Measurements from ENCODE around the gene SLC12A2. TPM values are rescaled to one million over a fixed set of nuclear protein-coding genes. Genes with fewer than 3 reads are reported as not detected.

SLC12A2 gene
- total and polyA plus RNA-seq, 2 donors from 2014 or later: 3.8 to 21.0 TPM

GRCh38 chr5:128174951-128175350 lies 91.4 kb downstream of the SLC12A2 start:
- Histone ChIP-seq H3K4me1 (ENCODE audit: control insufficient read depth in 2 of 3, insufficient read depth in 2 of 3, low read depth in 1 of 3, low read length in 3 of 3) (no peaks in the 10 kb centered on the region), H3K27me3 (ENCODE audit: control insufficient read depth, insufficient read depth, low read length) (no peaks in the 10 kb centered on the region), H3K9me3 (ENCODE audit: control insufficient read depth in 2 of 3, insufficient read depth in 1 of 3, low read length in 3 of 3) (no peaks in the 10 kb centered on the region), H3K27ac (ENCODE audit: low read depth in 2 of 2, low read length in 2 of 2) (no peak overlapping the region), H3K9ac (ENCODE audit: low read length in 3 of 3) (no peak overlapping the region), H3K4me3 (ENCODE audit: low read length in 3 of 3) (no peak overlapping the region), H3K36me3 (ENCODE audit: control insufficient read depth in 2 of 3, insufficient read depth in 3 of 3, low read length in 3 of 3) (peaks cover 0 to 4% (median 2%) of the 10 kb centered on the region in 3 donors)
- TF ChIP-seq CTCF (IDR thresholded peaks at IDR 0.05; ENCODE audit: borderline replicate concordance, extremely low read depth, insufficient read depth): no peak
- FAIRE-seq (no peak), DNase-seq (no peak)
- intact Hi-C loops (cut with DNase I): no loop called here

- H3K4me3 ChIP-seq (ENCODE audit: low read length in 3 of 3): no peak overlapping the region
- H3K36me3 ChIP-seq (ENCODE audit: control insufficient read depth in 2 of 3, insufficient read depth in 3 of 3, low read length in 3 of 3): no peaks in the 10 kb centered on the region
- no peak overlapping the region for H3K27ac ChIP-seq (ENCODE audit: low read depth in 2 of 2, low read length in 2 of 2)
- no peak overlapping the region for H3K9ac ChIP-seq (ENCODE audit: low read length in 3 of 3)
- H3K27me3 ChIP-seq (ENCODE audit: control insufficient read depth, insufficient read depth, low read length): no peaks in the 10 kb centered on the region
- H3K9me3 ChIP-seq (ENCODE audit: control insufficient read depth in 2 of 3, insufficient read depth in 1 of 3, low read length in 3 of 3): no peaks in the 10 kb centered on the region
- no peak for TF ChIP-seq CTCF (IDR thresholded peaks at IDR 0.05; ENCODE audit: borderline replicate concordance, extremely low read depth, insufficient read depth)
- intact Hi-C loops (cut with DNase I): no loop called here
- DNase-seq (no peak), FAIRE-seq (no peak)
- no peaks in the 10 kb centered on the region for H3K4me1 ChIP-seq (ENCODE audit: control insufficient read depth in 2 of 3, insufficient read depth in 2 of 3, low read depth in 1 of 3, low read length in 3 of 3)
Measured at GRCh38 chr5:128192368-128192767, 108.8 kb downstream of the SLC12A2 start.

DNA sequence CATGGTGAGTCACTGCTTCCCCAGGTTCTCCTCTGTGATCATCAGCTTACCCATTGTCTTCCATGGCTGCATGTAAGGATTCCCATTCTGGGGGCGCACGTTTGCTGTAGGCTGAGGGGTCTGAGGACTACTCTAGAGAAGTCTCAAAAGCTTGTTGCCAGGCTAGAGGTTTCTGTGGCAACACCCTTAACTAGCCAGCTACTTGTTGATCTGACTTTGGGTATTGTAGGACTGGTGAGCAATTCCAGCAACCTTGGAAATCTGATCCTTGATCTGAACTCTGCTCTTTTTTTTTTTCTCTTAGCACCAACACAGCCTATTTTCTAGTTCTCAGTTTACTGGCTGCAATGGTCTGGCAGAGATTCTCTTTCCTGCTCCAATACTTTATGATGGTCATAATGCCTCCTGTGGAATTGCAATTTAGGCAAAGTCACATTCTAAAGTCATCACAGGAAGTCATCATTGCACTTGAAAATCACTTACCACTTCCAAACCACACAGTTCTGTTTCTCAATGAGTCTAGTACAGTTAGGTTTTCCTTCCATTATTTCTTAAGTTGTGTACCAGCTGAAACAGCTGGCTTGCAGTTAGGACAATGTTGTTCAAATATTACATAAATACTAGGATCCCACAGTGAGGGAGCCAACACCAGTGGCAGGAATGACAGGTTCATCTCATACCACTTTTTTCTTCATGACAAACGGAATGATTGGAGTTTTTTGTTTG lies 110.3 kb downstream of the SLC12A2 start:
- H3K4me3 ChIP-seq (ENCODE audit: low read length in 3 of 3): no peak overlapping the region
- H3K27me3 ChIP-seq (ENCODE audit: control insufficient read depth, insufficient read depth, low read length): no peaks in the 10 kb centered on the region
- H3K36me3 ChIP-seq (ENCODE audit: control insufficient read depth in 2 of 3, insufficient read depth in 3 of 3, low read length in 3 of 3): no peaks in the 10 kb centered on the region
- no peak overlapping the region for H3K27ac ChIP-seq (ENCODE audit: low read depth in 2 of 2, low read length in 2 of 2)
- no peak for TF ChIP-seq CTCF (IDR thresholded peaks at IDR 0.05; ENCODE audit: borderline replicate concordance, extremely low read depth, insufficient read depth)
- FAIRE-seq: no peak
- no peaks in the 10 kb centered on the region for H3K9me3 ChIP-seq (ENCODE audit: control insufficient read depth in 2 of 3, insufficient read depth in 1 of 3, low read length in 3 of 3)
- H3K4me1 ChIP-seq (ENCODE audit: control insufficient read depth in 2 of 3, insufficient read depth in 2 of 3, low read depth in 1 of 3, low read length in 3 of 3): no peaks in the 10 kb centered on the region
- intact Hi-C loops (cut with DNase I): no loop called here
- DNase-seq: no peak
- no peak overlapping the region for H3K9ac ChIP-seq (ENCODE audit: low read length in 3 of 3)

DNA sequence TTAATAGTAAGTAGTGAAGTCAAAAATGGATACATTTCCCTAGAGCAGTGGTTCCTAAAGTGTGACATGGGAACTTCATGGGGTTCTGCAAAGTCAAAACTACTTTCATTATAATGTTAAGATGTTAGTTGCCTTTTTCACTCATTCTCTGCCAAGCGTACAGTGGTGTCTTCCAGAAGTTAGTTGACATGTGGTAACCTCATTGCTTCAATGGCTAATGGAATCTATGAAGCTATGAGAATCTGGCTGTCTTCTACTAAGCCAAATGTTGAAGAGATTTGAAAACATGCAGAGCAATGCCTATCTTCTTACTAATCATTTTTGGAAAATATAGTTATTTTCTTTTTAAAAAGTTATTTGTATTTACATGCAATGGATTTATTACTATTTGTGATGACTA lies 111.8 kb downstream of the SLC12A2 start:
- Histone ChIP-seq H3K27me3 (ENCODE audit: control insufficient read depth, insufficient read depth, low read length) (no peaks in the 10 kb centered on the region), H3K36me3 (ENCODE audit: control insufficient read depth in 2 of 3, insufficient read depth in 3 of 3, low read length in 3 of 3) (no peaks in the 10 kb centered on the region), H3K27ac (ENCODE audit: low read depth in 2 of 2, low read length in 2 of 2) (no peak overlapping the region), H3K9ac (ENCODE audit: low read length in 3 of 3) (no peak overlapping the region), H3K4me3 (ENCODE audit: low read length in 3 of 3) (no peak overlapping the region), H3K4me1 (ENCODE audit: control insufficient read depth in 2 of 3, insufficient read depth in 2 of 3, low read depth in 1 of 3, low read length in 3 of 3) (no peaks in the 10 kb centered on the region), H3K9me3 (ENCODE audit: control insufficient read depth in 2 of 3, insufficient read depth in 1 of 3, low read length in 3 of 3) (no peaks in the 10 kb centered on the region)
- no peak for TF ChIP-seq CTCF (IDR thresholded peaks at IDR 0.05; ENCODE audit: borderline replicate concordance, extremely low read depth, insufficient read depth)
- DNase-seq (no peak), FAIRE-seq (no peak)
- intact Hi-C loops (cut with DNase I): no loop called here

All from kidney (tissue), 14 donors.